Measurements from ENCODE around the gene GULP1.

The GULP1 gene

GRCh38 chr2:188391354-188391753 lies 99.7 kb downstream of the GULP1 start:
- no peak for DNase-seq (ENCODE audit: low read depth)
- TF ChIP-seq CTCF (IDR thresholded peaks at IDR 0.05; ENCODE audit: control insufficient read depth, insufficient read depth, low read depth, low read length, missing control alignments): no peak
- H3K4me3 ChIP-seq (ENCODE audit: control insufficient read depth, low read depth, low read length): no peak overlapping the region

GRCh38 chr2:188394931-188395472 lies 103.3 kb downstream of the GULP1 start:
- no peak for TF ChIP-seq CTCF (IDR thresholded peaks at IDR 0.05; ENCODE audit: control insufficient read depth, insufficient read depth, low read depth, low read length, missing control alignments)
- DNase-seq (ENCODE audit: low read depth): no peak
- no peak overlapping the region for H3K4me3 ChIP-seq (ENCODE audit: control insufficient read depth, low read depth, low read length)

GRCh38 chr2:188395903-188396689 lies 104.4 kb downstream of the GULP1 start:
- no peak overlapping the region for H3K4me3 ChIP-seq (ENCODE audit: control insufficient read depth, low read depth, low read length)
- DNase-seq (ENCODE audit: low read depth): no peak
- TF ChIP-seq CTCF (IDR thresholded peaks at IDR 0.05; ENCODE audit: control insufficient read depth, insufficient read depth, low read depth, low read length, missing control alignments): no peak

- H3K4me3 ChIP-seq (ENCODE audit: control insufficient read depth, low read depth, low read length): no peak overlapping the region
- no peak for TF ChIP-seq CTCF (IDR thresholded peaks at IDR 0.05; ENCODE audit: control insufficient read depth, insufficient read depth, low read depth, low read length, missing control alignments)
- peak; percentile 7 for DNase-seq (ENCODE audit: low read depth)
These were observed 107.5 kb downstream of the GULP1 start for GRCh38 chr2:188399159-188399558.

GRCh38 chr2:188403676-188404075 lies 112.0 kb downstream of the GULP1 start:
- no peak for DNase-seq (ENCODE audit: low read depth)
- TF ChIP-seq CTCF (IDR thresholded peaks at IDR 0.05; ENCODE audit: control insufficient read depth, insufficient read depth, low read depth, low read length, missing control alignments): no peak

GRCh38 chr2:188404341-188405004 lies 112.8 kb downstream of the GULP1 start:
- no peak for DNase-seq (ENCODE audit: low read depth)
- TF ChIP-seq CTCF (IDR thresholded peaks at IDR 0.05; ENCODE audit: control insufficient read depth, insufficient read depth, low read depth, low read length, missing control alignments): no peak
- no peak overlapping the region for H3K4me3 ChIP-seq (ENCODE audit: control insufficient read depth, low read depth, low read length)

More at GRCh38 chr2:188403676-188404075, 112.0 kb downstream of the GULP1 start:
- H3K4me3 ChIP-seq (ENCODE audit: control insufficient read depth, low read depth, low read length): no peak overlapping the region
